Measurements from ENCODE around the gene LGALSL.
"Not testable (repeated sequence)": the region's sequence is repeated elsewhere in the genome, so short reads cannot be mapped to it uniquely, and the experiment has no call there.

Gene LGALSL

DNA sequence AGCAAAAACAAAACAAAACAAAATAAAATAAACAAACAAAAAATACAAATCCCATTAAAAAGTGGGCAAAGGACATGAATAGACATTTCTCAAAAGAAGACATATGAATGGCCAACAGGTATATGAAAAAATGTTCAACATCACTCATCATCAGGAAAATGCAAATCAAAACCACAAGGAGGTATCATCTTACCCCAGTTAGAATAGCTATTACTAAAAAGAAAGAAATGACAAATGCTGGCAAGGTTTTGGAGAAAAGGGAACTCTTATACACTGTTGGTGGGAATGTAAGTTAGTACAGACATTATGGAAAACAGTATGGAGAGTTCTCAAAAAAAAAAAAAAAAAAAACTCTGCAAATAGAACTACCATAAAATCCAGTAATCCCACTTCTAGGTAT is 8.0 kb upstream of the LGALSL start:
- not testable (repeated sequence) for DNase-seq

DNA sequence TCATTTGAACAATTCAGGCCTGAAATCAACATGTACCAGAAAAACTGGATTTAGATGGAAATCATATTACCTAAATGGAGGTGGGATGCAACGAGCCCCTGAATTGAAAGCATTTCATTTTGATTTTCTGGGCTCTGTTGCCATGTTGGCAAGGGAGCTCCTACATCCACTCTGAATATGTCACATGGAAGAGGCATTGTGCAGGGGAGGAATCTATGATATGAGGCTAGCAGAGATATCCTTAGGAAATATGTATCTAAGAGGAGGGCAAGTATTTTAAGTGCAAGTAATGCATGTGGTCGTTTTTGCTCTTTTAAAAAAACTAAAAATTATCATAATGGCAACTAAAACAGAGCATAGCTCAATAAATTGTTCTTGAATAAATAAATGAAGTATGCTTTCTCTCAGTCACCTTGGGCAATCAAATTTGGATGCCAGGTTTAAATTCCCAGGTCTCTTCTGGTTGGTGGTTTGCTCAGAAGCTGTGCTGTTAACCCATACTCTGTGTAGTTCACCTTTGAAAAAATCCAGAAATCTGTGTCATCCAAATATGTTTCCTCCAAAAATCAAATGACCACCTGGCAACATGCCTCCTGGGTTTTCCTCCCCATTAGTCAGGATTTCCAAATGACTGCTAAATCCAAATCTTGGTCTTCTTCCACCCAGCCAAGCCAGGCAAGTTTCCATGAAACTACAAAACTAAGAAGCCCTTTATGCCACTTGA is 6.5 kb upstream of the LGALSL start:
- no peak for DNase-seq

DNA sequence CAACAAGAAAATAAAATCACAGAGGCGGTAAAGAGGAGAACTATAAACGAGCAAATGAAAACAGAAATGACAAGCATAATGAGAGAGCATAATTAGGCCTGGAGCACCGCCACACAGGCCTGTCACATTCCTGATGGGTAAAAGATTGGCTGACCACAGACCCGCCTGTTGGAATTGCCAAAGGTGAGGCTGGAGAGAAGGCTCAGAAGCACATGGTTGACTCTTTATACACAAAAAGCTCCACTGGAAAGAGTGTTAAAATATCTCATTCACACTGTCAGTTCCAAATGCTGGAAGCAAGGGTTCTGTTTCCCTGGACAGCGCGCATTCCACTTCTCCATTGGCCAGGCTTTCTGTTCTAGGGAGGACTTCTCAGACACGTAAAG is 5.9 kb upstream of the LGALSL start:
- no peak for DNase-seq

DNA sequence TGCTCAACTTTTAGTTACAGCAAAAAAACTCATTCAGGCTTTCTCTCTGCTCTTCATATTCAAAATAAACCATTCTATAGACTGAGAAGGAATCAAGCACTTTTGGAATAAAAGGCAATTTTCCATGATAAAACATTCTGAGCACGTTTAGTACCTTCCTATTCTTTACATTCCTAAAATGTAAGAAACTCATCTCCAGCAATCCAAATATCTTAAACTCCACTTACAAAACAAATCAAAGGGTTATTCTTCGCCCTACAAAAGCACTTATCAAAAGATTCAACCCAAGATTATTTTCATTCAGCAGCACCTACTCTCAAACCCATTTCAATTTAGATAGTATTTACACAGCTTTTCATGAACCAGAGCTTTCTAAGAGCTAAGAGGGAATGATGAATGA is 2.9 kb upstream of the LGALSL start:
- DNase-seq = no peak

DNA sequence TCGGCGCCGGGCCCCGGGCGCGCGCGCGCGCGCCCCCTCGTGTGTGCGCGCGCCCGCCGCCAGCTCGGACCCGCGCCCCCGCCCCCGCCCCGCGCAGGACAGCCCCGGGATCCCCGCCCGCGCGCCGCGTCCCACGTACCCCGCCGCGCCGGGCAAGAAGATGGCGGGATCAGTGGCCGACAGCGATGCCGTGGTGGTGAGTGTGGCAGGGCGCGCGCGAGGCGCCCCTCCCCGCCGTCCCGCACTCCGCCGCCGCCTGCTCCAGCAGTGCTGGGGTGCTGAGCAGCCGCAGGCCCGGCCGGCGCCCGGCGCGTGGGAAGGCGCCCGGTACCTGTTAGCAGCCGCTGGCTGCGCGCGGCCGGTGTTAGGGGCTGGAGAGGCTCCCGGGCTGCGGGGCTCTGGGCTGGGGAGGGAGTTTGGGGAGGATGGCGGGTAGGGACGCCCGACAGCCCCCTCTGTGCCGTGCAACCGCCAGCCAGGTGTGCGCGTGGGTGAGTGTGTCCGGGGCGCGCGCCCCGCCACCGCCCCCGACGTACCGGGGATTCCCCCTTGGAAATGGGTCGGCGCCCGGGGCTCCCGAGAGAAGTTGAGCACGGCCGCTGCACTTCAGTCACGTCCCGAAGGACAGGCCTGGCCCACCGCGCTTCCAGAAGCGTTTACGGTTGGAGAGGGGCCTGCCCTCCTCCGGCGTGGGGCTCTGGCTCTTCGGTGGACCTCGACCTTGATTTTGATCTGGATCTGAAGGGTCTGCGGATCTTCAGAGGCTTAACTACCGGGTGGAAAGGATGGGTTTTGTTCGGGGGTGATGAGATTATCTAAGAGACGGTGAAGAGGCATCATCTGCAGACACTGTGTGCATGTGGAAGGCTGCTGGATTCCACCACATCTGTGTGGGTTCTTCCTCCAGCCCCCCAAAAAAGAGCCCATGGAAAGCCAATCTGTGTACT is 697 bp downstream of the LGALSL start:
- peak; percentile 28 for DNase-seq

DNA sequence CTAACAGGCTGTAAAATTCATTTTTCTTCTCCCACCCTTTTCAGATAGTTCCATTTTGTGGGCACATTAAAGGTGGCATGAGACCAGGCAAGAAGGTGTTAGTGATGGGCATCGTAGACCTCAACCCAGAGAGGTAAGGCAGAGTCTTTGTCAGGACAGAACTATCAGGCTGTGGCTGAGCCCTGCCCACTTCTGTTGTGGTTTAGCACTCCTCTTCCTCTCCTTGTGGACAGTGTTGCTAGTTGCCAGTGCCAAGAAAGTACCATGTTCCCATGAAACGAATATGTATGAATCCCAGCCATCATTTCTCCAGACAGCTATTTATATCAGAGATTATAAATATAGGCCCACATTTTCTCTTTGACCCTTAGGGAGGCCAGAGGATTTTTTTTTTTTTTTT is 1.6 kb downstream of the LGALSL start:
- no peak for DNase-seq

DNA sequence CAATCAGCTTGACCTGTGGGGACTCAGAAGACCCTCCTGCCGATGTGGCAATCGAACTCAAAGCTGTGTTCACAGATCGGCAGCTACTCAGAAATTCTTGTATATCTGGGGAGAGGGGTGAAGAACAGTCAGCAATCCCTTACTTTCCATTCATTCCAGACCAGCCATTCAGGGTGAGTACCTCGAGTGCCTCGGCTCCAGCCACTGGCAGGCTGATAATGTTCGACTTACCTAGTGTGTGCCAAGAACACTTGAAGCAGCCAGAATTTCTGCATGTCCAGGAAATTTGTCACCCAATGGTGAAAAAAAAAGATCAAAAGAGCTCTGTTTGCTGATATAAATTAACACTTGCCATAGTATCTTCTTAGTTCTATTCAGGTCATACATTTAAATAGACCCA is 2.3 kb downstream of the LGALSL start:
- no peak for DNase-seq

DNA sequence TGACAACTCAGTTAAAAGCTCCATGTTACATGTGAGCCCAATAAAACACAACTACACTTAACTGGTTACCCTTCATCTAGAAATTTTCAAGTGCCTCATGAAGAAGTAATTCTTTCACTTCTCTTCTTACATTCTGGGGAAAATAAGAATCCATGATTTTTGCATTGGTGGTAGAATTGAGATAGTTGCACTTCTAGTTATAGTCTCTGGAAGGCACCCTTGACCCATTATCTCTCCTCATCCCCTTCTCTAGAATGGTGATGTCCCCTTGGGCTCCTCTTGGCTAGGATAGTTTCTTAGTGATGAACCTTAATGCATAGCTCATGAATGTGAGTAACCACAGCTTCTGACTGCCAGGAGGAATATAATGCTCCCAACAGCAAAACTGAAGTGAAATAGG is 3.6 kb downstream of the LGALSL start:
- DNase-seq = no peak

DNA sequence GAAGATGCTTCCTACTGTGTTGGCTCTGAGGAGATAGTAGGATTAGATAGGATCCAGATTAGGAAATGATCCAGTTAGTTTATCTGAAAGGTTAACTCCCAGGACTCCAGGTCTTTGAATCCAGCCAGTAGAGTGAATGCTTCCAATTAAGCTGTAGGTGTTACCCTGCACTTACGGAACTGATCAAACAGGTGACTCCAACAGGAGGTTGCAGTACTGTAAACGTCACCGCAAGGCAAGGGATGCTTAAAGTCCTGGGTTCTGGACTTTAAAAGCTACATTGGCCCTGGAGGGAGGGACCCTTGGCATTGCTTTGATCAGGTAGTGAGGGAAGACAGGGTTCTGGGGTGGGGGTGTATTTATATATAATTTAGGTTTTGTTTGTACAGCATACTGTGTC is 5.6 kb downstream of the LGALSL start:
- DNase-seq = no peak

DNA sequence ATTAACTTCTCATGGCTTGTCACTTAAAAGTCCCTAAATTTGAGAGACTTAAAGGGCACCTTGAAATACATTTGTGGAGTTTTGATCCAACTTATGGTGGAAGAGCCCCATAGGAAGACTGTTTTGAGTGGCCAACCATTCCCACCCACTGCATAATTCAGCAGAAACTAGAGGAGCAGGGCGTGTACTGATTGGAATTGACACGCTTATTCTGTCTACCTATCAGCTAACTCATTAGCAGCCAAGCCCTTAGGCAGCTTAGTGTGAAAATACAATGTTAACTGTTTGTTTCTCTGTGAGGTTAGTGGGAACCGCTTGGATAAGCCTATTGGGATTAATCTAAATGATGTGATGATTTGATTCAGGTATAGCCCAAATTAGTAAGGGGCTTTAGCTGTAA is 6.4 kb downstream of the LGALSL start:
- no peak for DNase-seq

DNA sequence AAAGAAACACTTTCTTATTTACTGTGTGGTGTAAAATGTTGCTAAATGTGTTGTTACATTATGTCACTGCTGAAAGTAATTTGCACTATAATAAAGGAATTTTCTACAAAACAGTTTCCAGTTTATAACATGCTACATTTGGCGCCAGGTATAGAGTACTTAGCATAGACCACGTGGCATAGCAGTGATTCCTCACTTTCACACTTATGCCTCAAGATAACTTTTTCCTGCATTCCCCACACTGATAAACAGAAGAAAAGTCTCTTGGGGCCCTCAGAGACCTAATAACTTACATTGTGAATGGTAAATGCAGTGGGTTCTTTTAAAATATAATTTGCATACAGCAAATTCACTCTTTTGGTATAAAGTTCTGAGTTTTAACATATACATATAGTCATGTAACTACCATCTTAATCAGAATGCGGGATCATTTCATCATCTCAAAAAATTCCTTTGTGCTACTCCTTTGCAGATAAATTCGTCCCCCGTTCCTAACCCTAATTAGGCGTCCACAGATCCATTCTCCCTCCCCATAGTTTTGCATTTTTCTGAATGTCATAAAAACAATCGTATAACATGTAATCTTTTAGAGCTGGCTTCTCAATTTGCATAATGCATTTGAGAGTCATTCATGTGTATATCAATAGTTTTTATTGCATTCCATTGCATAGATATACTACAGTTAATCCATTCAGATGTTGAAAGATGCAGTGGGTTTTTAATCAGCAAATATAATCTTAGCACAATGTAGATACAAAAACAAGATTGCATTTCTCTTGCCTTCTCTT is 7.5 kb downstream of the LGALSL start:
- DNase-seq = no peak

DNA sequence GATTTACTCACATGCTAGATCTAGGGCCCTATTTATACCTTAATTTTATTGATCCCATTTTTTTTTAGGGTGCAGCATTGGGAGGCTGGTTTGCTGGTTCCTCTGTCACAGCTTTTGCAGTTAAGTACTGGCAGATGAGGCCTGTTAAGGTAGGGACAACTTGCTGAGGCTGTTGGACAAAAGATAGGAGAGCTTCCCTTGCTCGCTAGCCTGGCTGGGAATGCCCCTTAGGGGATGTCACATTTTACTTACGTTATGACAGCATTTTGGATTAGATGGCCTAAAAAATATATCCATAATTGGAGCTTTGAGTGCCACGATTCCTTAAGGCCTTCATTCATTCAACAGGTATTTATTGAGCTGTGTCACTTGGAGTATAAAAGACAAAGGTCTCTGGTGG is 8.2 kb downstream of the LGALSL start:
- no peak for DNase-seq

DNA sequence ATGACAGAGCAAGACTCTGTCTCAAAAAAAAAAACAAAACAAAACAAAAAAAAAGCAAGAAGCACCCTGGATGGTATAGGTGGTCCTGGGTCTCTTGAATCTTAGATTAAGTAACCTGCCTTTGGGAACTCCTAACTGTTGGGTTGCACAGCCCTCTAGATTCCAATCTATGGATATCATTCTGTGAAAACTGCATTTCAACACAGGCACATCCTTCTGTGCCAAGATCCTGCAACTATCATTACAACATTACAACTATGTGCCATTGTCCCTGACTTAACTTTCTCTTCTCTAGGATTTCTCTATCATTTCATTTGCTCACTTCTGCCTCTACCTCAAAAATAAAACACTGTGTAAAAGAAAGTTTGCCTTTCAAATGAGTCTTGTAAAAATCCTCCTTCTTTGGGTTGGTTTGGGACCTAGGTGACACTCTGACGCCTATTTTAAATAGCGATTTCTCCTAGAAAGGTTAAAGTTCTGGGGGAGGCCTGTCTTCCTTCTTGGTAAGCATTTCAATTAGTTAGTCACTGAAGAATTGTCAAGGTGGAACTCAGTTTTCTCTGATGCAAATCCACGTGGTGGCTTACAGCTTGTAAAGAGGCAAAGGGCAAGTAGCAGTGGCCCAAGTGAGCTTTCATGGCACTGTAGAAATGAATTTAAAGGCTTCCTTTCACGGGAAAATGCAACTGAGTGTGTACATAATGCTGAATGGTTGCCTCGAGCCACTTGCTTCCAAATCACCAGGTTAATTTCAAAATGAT is 9.2 kb downstream of the LGALSL start:
- DNase-seq = no peak

DNA sequence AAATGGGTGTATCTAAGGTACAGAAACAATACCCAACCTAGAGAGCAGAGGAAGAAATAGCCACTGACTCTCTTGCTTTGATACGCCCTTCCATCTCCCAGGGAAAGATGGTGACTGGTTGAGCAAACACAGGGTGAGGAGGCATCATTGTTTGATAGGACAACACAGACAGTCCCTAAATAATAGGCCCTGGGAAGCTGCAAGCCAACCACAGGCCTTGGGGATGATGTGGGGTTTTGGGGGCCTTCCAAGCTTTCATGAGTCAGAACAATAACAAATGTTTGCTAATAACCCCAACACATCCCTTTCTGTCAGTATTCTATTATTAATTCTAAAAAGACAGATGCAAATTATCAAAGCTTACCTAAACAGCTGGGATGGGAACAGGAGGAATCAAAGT is 9.8 kb downstream of the LGALSL start:
- DNase-seq = no peak

DNA sequence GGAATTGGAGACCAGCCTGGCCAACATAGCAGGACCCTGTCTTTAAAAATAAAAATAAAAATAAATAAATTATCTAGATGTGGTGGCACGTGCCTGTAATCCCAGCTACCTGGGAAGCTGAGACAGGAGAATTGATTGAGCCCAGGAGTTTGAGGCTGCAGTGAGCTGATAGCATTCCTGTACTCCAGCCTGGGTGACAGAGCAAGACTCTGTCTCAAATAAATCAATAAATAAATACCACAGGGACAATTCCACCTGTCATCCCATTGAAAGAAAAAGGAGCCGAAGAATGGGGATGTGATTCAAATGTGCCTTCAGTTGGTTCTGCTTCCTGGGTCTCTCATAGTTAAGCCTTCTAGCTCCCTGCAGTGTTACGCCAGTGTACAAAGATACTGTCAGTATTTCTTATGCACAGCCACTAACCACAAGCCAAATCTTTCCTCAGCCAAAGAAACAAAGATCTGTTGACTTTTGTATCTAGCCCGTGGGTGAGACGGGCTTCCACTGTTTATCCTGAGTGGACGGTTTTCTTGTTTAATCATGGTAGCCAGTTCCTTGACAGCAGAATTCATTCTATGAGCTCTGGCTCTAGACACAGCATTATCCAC is 12.6 kb downstream of the LGALSL start:
- no peak for DNase-seq

DNA sequence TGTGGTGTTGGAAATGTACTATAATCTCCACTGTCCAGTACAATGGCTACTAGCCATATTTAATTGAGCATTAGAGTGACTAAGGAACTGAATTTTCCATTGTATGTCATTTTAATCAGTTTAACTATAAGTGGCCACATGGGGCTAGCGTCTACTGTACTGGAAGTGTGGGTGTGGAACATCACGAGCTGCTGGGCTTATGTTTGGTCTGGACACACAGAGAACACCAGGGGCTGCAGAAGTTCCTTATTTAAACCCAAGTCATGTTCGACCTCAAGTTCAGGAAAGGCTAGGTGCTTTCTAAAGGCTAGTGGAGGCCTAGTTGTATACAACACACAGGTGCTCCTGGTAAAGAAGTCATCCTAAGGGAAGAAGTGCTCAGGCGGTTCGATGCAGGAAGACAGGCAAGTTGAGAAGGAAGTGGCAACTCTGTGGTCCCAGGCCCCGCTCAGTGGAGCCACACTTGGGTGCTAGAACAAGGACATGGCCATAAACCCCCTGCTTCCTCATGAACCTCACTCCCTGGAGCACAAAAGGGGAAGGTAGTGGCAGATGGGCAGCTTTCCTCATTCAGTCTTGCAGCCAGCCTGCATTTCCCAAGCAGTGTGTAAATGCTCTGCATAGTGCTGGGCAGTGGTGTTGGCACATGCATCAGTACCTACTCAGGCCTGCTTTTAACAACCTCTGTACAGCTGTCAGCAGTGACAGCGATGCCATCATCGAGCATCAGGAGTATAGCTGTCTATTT is 13.3 kb downstream of the LGALSL start:
- no peak for DNase-seq

DNA sequence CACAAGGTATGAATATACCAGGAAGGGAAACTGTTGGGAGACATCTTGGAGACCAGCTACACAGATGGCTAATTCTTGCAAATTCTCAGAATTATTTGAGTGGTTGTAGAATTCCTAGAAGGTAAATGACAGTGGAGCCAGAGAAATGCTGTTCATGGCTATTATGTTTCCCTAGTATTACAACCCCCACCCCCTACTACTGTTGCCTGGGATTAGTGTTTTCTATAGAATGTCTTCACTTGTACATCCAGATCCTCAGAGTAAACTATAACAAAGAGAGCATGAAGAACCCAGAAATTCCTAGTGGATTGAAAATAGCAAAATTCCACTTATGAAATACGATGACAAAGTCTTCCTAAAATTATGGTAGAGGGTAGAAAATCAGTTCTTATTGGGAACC is 15.3 kb downstream of the LGALSL start:
- no peak for DNase-seq

DNA sequence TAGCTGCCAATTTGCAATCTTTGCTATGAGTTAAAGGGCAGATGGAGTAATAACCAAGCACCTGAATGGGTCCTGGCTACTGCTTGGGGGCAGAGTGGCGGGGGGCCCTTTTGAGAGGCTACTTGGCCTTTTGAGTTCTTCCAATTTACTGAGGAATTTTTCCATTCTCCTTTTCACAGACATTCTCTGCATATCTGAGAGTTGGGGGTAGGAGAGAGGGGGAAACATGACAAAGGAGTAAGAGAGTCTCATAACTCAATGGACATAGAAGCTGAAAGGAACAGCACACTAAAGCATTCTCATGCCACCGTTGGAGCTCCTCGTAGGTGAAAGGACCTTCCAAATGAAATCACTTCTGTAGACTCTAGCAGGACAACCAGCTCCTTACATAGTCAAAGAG is 16.1 kb downstream of the LGALSL start:
- DNase-seq = no peak

DNA sequence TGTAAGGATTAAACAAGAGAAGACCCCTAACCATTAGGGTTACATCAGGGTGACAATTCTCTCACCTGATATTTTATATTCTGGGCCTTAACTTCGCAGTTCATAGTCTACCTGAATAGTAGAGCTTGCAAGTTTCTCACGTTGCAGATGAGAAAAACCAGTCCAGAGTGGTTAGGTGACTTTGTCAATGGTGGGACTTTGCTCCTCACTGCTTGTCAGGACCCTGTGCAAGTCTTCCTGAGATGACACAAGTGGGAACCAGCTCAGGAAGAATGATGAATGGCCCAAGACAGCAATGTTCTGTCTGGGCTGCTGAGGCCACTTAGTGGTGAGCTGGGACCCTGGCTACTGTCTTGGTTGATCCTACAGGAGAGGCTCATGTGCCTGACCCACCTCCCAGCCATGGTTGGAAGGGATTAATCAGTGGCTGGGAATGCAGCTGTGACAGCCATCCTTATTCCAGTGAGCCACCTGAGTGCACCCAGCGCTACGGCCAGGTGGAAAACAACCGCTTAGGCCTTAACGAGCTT is 16.9 kb downstream of the LGALSL start:
- no peak for DNase-seq

DNA sequence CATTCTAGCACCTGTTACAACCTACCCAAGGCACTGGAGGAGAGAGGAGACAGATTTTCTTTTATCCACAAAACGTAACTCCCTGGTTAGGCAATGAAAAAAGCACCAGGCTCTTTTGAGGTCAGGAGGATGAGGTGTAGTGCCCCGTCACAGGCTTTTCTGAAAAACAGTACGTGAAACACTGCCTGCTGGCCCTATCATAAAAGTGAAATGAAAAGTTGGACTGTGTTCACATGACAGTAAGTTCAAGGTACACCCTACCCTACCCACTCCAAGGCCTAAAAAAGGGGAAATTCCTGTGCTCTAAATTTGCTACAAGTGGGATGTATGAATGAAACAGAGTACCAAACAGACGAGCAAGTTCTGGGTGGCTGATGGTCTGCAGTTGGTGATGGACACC is 17.6 kb downstream of the LGALSL start:
- DNase-seq = no peak

DNA sequence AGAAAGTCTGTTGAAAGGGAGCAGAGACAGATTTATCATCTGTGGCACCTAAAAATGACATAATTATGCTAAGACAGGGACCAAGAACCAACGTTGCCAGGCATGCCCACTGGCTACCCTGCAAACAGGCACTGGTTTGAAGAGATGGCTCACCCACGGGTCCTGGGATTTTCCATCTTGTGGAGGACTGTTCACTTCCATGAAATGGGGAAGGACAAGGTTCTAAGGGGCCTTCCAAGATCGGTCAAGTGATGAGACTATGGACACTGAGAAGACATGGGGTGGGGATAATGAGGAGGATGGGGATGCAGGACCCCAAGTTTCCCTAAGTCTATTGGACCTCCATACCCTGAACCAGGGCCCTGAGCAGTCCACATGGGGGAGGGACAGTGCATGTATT is 18.9 kb downstream of the LGALSL start:
- no peak for DNase-seq

Measured in activated T-cell treated with anti-CD3 and anti-CD28 coated beads for 4 hours (primary cell).